Neural progenitor cell (in vitro differentiated cells): ENCODE measurements around the gene TRANK1. TPM values are rescaled to one million over a fixed set of nuclear protein-coding genes. Genes with fewer than 3 reads are reported as not detected.

Experiments used
- DNase-seq: peaks from one replicate; pipeline ENCODE4 v3.0.0-alpha.2; 2016; ENCODE audit warnings: low spot score
- H2AFZ ChIP-seq: fragments of 200-600 bp; sonication (generic); replicated peaks from 2 replicates; pipeline ENCODE4 v1.6.1; 2016; ENCODE audit warnings: antibody characterized with exemption
- H3F3A ChIP-seq: fragments of 200-600 bp; sonication (generic); 2 replicates; pipeline ENCODE4 v1.6.1; 2016; ENCODE audit warnings: antibody characterized with exemption, low read depth
- H3K27ac ChIP-seq: fragments of 200-600 bp; sonication (generic); 2 replicates; pipeline ENCODE4 v1.5.1; 2016; ENCODE audit warnings: mild to moderate bottlenecking
- H3K27me3 ChIP-seq: fragments of 200-600 bp; sonication (generic); 2 replicates; pipeline ENCODE4 v1.6.1; 2016; ENCODE audit warnings: mild to moderate bottlenecking, moderate library complexity
- H3K36me3 ChIP-seq: fragments of 200-600 bp; sonication (generic); 2 replicates; pipeline ENCODE4 v1.5.1; 2016
- H3K4me1 ChIP-seq: fragments of 200-600 bp; sonication (generic); 2 replicates; pipeline ENCODE4 v1.6.1; 2016; ENCODE audit warnings: mixed run types
- H3K4me2 ChIP-seq: fragments of 200-600 bp; sonication (generic); 2 replicates; pipeline ENCODE4 v1.6.1; 2016
- H3K4me3 ChIP-seq: fragments of 200-600 bp; sonication (generic); 2 replicates; pipeline ENCODE4 v1.5.1; 2016
- H3K79me2 ChIP-seq: fragments of 200-600 bp; sonication (generic); 2 replicates; pipeline ENCODE4 v1.6.1; 2016; ENCODE audit warnings: low read depth
- H3K9ac ChIP-seq: fragments of 200-600 bp; sonication (generic); 2 replicates; pipeline ENCODE4 v1.6.1; 2016
- H3K9me3 ChIP-seq: fragments of 200-600 bp; sonication (generic); 2 replicates; pipeline ENCODE4 v1.5.1; 2016; ENCODE audit warnings: low read depth
- H4K20me1 ChIP-seq: fragments of 200-600 bp; sonication (generic); 2 replicates; pipeline ENCODE4 v1.6.1; 2016; ENCODE audit warnings: low read depth
- H3K27ac Mint-ChIP-seq: 3 replicates; pipeline ENCODE4 v1.8.0; 2021; ENCODE audit warnings: mixed read lengths
- H3K27me3 Mint-ChIP-seq: 2 replicates; pipeline ENCODE4 v1.8.0; 2022; ENCODE audit warnings: low read depth, mild to moderate bottlenecking, inconsistent platforms, moderate library complexity, mixed read lengths; ENCODE audit not compliant: insufficient read depth
- H3K36me3 Mint-ChIP-seq: 3 replicates; pipeline ENCODE4 v1.8.0; 2021; ENCODE audit warnings: mixed read lengths
- H3K4me1 Mint-ChIP-seq: 3 replicates; pipeline ENCODE4 v1.8.0; 2021; ENCODE audit warnings: mixed read lengths
- H3K4me3 Mint-ChIP-seq: 3 replicates; pipeline ENCODE4 v1.8.0; 2021; ENCODE audit warnings: mild to moderate bottlenecking, moderate library complexity, mixed read lengths
- H3K9me3 Mint-ChIP-seq: 3 replicates; pipeline ENCODE4 v1.8.0; 2020; ENCODE audit warnings: mixed read lengths
- EZH2 ChIP-seq: fragments of 200-600 bp; sonication (generic); IDR thresholded peaks from 2 replicates; pipeline ENCODE4 v1.6.1; 2017; ENCODE audit warnings: antibody characterized with exemption, mild to moderate bottlenecking, moderate library complexity
- EZH2phosphoT487 ChIP-seq: fragments of 200-600 bp; sonication (generic); IDR thresholded peaks from 2 replicates; pipeline ENCODE4 v1.6.1; 2017; ENCODE audit warnings: antibody characterized with exemption
- total RNA-seq: library from RNA; depleted of rRNA; stranded (reverse); fragments of >200 nt; gene quantifications from 2 replicates; pipeline ENCODE4 v1.2.3, GENCODE V29; 2015; ENCODE audit warnings: low replicate concordance
- TF ChIP-seq, protein P1 (sequence below): fragments of 200-600 bp; sonication (generic); IDR thresholded peaks from 2 replicates; pipeline ENCODE4 v1.5.1; 2017; ENCODE audit warnings: antibody characterized with exemption, mild to moderate bottlenecking

Gene TRANK1
- total RNA-seq, 1 donor from 2014 or later: 10.5 TPM

DNA sequence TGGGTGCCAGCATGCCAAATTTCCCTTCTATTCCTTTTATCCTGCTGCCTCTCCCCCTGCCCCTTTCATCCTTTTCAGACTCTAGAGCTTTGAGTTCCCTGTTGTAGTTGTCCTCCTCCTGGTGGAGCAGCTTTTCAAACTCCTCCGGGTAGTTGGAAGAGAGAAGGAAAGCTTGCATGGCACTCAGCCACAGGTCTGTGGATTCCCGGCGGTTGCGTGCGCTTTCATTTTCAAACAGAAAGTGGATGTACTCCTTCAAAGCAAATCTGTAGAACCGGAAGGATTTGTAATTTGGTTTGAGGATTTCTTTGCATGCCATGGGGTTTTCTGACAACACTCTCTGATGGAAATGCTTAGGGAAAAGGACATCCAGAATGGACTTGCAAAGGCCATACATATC is 112.4 kb downstream of the TRANK1 start:
- H3K9me3 ChIP-seq: no peaks in the 10 kb centered on the region
- no peaks in the 10 kb centered on the region for H3K79me2 ChIP-seq
- H3F3A ChIP-seq: no peaks in the 10 kb centered on the region
- no peak overlapping the region for H2AFZ ChIP-seq
- no peak for DNase-seq
- H3K4me1 Mint-ChIP-seq: peaks cover 2% of the 10 kb centered on the region
- no peaks in the 10 kb centered on the region for H3K27me3 ChIP-seq
- H3K27ac Mint-ChIP-seq: no peak overlapping the region
- peaks cover 1% of the 10 kb centered on the region for H3K36me3 Mint-ChIP-seq
- H3K9me3 Mint-ChIP-seq: peaks cover 2% of the 10 kb centered on the region
- H4K20me1 ChIP-seq: no peaks in the 10 kb centered on the region
- peaks cover 3% of the 10 kb centered on the region for H3K27me3 Mint-ChIP-seq
- TF ChIP-seq EZH2phosphoT487 (no peak), EZH2 (no peak)
- TF ChIP-seq, protein P1, sequence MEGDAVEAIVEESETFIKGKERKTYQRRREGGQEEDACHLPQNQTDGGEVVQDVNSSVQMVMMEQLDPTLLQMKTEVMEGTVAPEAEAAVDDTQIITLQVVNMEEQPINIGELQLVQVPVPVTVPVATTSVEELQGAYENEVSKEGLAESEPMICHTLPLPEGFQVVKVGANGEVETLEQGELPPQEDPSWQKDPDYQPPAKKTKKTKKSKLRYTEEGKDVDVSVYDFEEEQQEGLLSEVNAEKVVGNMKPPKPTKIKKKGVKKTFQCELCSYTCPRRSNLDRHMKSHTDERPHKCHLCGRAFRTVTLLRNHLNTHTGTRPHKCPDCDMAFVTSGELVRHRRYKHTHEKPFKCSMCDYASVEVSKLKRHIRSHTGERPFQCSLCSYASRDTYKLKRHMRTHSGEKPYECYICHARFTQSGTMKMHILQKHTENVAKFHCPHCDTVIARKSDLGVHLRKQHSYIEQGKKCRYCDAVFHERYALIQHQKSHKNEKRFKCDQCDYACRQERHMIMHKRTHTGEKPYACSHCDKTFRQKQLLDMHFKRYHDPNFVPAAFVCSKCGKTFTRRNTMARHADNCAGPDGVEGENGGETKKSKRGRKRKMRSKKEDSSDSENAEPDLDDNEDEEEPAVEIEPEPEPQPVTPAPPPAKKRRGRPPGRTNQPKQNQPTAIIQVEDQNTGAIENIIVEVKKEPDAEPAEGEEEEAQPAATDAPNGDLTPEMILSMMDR: no peak
- H3K4me3 Mint-ChIP-seq: no peak overlapping the region
- no peaks in the 10 kb centered on the region for H3K36me3 ChIP-seq
- H3K4me1 ChIP-seq: peaks cover 9% of the 10 kb centered on the region
- H3K4me3 ChIP-seq: no peak overlapping the region
- no peak overlapping the region for H3K9ac ChIP-seq
- no peak overlapping the region for H3K4me2 ChIP-seq
- no peak overlapping the region for H3K27ac ChIP-seq

DNA sequence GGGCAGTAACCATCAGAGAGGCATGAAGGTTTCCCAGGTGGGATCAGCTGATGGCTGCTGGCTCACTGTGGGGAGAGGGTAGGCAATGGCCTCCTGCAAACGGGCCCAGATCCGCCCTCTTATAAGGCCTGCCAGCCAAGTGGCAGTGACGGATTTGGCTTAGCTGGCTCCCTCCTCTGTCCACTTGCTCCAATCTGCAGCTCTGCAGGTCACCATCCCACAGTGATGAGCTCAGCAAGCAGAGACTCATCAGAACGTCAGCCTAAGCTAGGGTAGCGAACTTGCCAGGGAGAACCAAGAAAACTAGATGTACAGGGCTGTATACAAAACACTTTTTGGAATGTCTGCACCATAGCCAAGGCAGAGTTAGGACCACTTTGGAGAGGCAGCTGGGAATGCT is 117.7 kb downstream of the TRANK1 start:
- H3K4me1 Mint-ChIP-seq: peaks cover 2% of the 10 kb centered on the region
- H3K27me3 ChIP-seq: no peaks in the 10 kb centered on the region
- peaks cover 2% of the 10 kb centered on the region for H3K9me3 Mint-ChIP-seq
- peaks cover 9% of the 10 kb centered on the region for H3K4me1 ChIP-seq
- DNase-seq: no peak
- no peaks in the 10 kb centered on the region for H3K36me3 ChIP-seq
- no peak overlapping the region for H3K4me3 ChIP-seq
- no peak overlapping the region for H3K9ac ChIP-seq
- no peak overlapping the region for H3K4me3 Mint-ChIP-seq
- no peak overlapping the region for H3K4me2 ChIP-seq
- H3K27me3 Mint-ChIP-seq: peaks cover 2% of the 10 kb centered on the region
- TF ChIP-seq, protein P1: no peak
- no peak for TF ChIP-seq EZH2phosphoT487
- no peak for TF ChIP-seq EZH2
- no peaks in the 10 kb centered on the region for H3K9me3 ChIP-seq
- no peaks in the 10 kb centered on the region for H3K79me2 ChIP-seq
- no peaks in the 10 kb centered on the region for H3K36me3 Mint-ChIP-seq
- H3F3A ChIP-seq: no peaks in the 10 kb centered on the region
- no peak overlapping the region for H3K27ac ChIP-seq
- H3K27ac Mint-ChIP-seq: no peak overlapping the region
- no peak overlapping the region for H2AFZ ChIP-seq
- H4K20me1 ChIP-seq: no peaks in the 10 kb centered on the region

DNA sequence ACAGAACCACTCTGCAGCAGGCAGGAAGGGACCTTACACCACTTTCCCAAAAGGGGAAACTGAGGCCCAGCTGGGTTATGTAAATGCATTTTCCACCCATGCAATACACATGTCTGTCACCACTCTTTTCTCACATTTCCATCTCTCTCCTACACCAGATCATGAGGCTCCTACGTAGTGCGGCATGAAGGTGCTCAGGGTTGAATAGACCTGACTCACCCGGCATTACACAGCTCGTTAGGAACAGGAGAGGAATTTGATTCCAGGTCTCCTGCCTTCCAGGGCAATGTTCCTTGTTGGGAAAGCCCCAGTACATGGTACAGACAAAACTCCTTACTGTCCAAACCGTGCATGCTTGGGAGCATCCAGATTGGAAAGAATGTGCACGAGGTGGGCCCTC is 118.6 kb downstream of the TRANK1 start:
- H3K4me3 Mint-ChIP-seq: no peak overlapping the region
- Histone ChIP-seq H3K27me3 (no peaks in the 10 kb centered on the region), H3K79me2 (no peaks in the 10 kb centered on the region), H3K4me3 (no peak overlapping the region), H3K4me1 (peaks cover 9% of the 10 kb centered on the region), H3K27ac (no peak overlapping the region), H3F3A (no peaks in the 10 kb centered on the region), H2AFZ (no peak overlapping the region), H3K9me3 (no peaks in the 10 kb centered on the region), H3K9ac (no peak overlapping the region), H3K36me3 (no peaks in the 10 kb centered on the region), H4K20me1 (no peaks in the 10 kb centered on the region), H3K4me2 (no peak overlapping the region)
- TF ChIP-seq EZH2: no peak
- TF ChIP-seq, protein P1: no peak
- H3K9me3 Mint-ChIP-seq: peaks cover 1% of the 10 kb centered on the region
- no peak overlapping the region for H3K27ac Mint-ChIP-seq
- peaks cover 2% of the 10 kb centered on the region for H3K27me3 Mint-ChIP-seq
- no peaks in the 10 kb centered on the region for H3K36me3 Mint-ChIP-seq
- DNase-seq: no peak
- peaks cover 2% of the 10 kb centered on the region for H3K4me1 Mint-ChIP-seq
